NCI-H1048 (cell line): ENCODE measurements around the gene ACO1.

Experiments
- DNase-seq: peaks from one replicate; lab custom pipeline; 2025; lab: John Stamatoyannopoulos, UW

ACO1 gene

GRCh38 chr9:32422237-32422806 lies 37.9 kb downstream of the ACO1 start:
- no peak for DNase-seq

GRCh38 chr9:32423371-32423770 lies 38.9 kb downstream of the ACO1 start:
- no peak for DNase-seq

- no peak for DNase-seq
Measured at GRCh38 chr9:32424616-32425015, 40.2 kb downstream of the ACO1 start.

- DNase-seq, result no peak
Measured at GRCh38 chr9:32426278-32426939, 42.0 kb downstream of the ACO1 start.

- DNase-seq, result no peak
Measured at GRCh38 chr9:32427111-32427873, 42.8 kb downstream of the ACO1 start.

- DNase-seq, result no peak
Measured at GRCh38 chr9:32430720-32431119, 46.3 kb downstream of the ACO1 start.

GRCh38 chr9:32431196-32431595 lies 46.8 kb downstream of the ACO1 start:
- DNase-seq, result no peak

- no peak for DNase-seq
Measured at GRCh38 chr9:32431940-32432555, 47.6 kb downstream of the ACO1 start.

GRCh38 chr9:32434892-32435291 lies 50.4 kb downstream of the ACO1 start:
- DNase-seq, result no peak

- DNase-seq, result no peak
Measured at GRCh38 chr9:32441678-32442077, 57.2 kb downstream of the ACO1 start.

- no peak for DNase-seq
Measured at GRCh38 chr9:32442433-32442832, 58.0 kb downstream of the ACO1 start.

GRCh38 chr9:32449969-32450368 lies 65.5 kb downstream of the ACO1 start:
- DNase-seq, result no peak

- DNase-seq, result no peak
Measured at GRCh38 chr9:32454280-32454679, 69.8 kb downstream of the ACO1 start.

GRCh38 chr9:32455738-32456137 lies 71.3 kb downstream of the ACO1 start:
- no peak for DNase-seq

GRCh38 chr9:32456564-32456963 lies 72.1 kb downstream of the ACO1 start:
- DNase-seq, result no peak

- no peak for DNase-seq
Measured at GRCh38 chr9:32463500-32464293, 79.3 kb downstream of the ACO1 start.

GRCh38 chr9:32468740-32469139 lies 84.3 kb downstream of the ACO1 start:
- no peak for DNase-seq

- DNase-seq, result no peak
Measured at GRCh38 chr9:32472344-32472743, 87.9 kb downstream of the ACO1 start.

- DNase-seq, result no peak
Measured at GRCh38 chr9:32483343-32483742, 98.9 kb downstream of the ACO1 start.

- DNase-seq, result no peak
Measured at GRCh38 chr9:32486839-32487562, 102.6 kb downstream of the ACO1 start.

- no peak for DNase-seq
Measured at GRCh38 chr9:32487981-32488380, 103.5 kb downstream of the ACO1 start.
